Neuronal stem cell (in vitro differentiated cells): Measurements from ENCODE around the gene VWA8.

ENCODE experiments used
- DNase-seq: peaks from one replicate; pipeline ENCODE4 v3.0.0-alpha.2; 2013; ENCODE audit warnings: low spot score
- H2AFZ ChIP-seq: one replicate; pipeline ENCODE4 v1.6.1; 2013; ENCODE audit warnings: mild to moderate bottlenecking, low read length, inconsistent platforms
- H2AK5ac ChIP-seq: 2 replicates; pipeline ENCODE4 v1.6.1; 2013; ENCODE audit warnings: low read depth, mild to moderate bottlenecking, inconsistent platforms, low read length, moderate library complexity, mixed read lengths
- H2BK120ac ChIP-seq: 2 replicates; pipeline ENCODE4 v1.6.1; 2013; ENCODE audit warnings: low read depth, mild to moderate bottlenecking, inconsistent platforms, low read length, moderate library complexity, mixed read lengths
- H2BK12ac ChIP-seq: one replicate; pipeline ENCODE4 v1.6.1; 2013; ENCODE audit warnings: low read length, inconsistent platforms
- H2BK15ac ChIP-seq: 2 replicates; pipeline ENCODE4 v1.6.1; 2013; ENCODE audit warnings: mild to moderate bottlenecking, low read length, inconsistent platforms, mixed read lengths
- H2BK5ac ChIP-seq: one replicate; pipeline ENCODE4 v1.6.1; 2013; ENCODE audit warnings: inconsistent platforms, mild to moderate bottlenecking, low read length, moderate library complexity
- H3K14ac ChIP-seq: one replicate; pipeline ENCODE4 v1.6.1; 2013; ENCODE audit warnings: low read length, inconsistent platforms
- H3K18ac ChIP-seq: 2 replicates; pipeline ENCODE4 v1.6.1; 2013; ENCODE audit warnings: low read length, inconsistent platforms
- H3K23ac ChIP-seq: 2 replicates; pipeline ENCODE4 v1.6.1; 2013; ENCODE audit warnings: low read depth, mild to moderate bottlenecking, mixed read lengths, low read length, inconsistent platforms; ENCODE audit not compliant: poor library complexity
- H3K27ac ChIP-seq: replicated peaks from 3 replicates; pipeline ENCODE4 v1.5.1; 2013; ENCODE audit warnings: low read length, inconsistent platforms
- H3K27me3 ChIP-seq, 3 experiments: 2 replicates each; pipeline ENCODE4 v1.6.1; 2013; ENCODE audit warnings: low read length in 3 of 3, mild to moderate bottlenecking in 2 of 3, inconsistent platforms in 1 of 3, low read depth in 1 of 3, mixed read lengths in 1 of 3, moderate library complexity in 1 of 3; ENCODE audit not compliant: control insufficient read depth in 3 of 3, insufficient read depth in 3 of 3
- H3K36me3 ChIP-seq, 2 donors: replicated peaks in 1 of 2; 2 replicates each; pipeline ENCODE4 v1.6.1; 2013; ENCODE audit warnings: low read length in 2 of 2; ENCODE audit not compliant: control insufficient read depth in 2 of 2, insufficient read depth in 2 of 2
- H3K4ac ChIP-seq: 2 replicates; pipeline ENCODE4 v1.6.1; 2013; ENCODE audit warnings: inconsistent platforms, mild to moderate bottlenecking, low read length, moderate library complexity
- H3K4me1 ChIP-seq, 2 donors: 1 replicate in 1 of 2; 2 replicates in 1 of 2; pipeline ENCODE4 v1.6.1; 2013; ENCODE audit warnings: low read length in 2 of 2, low read depth in 1 of 2; ENCODE audit not compliant: control insufficient read depth in 2 of 2, insufficient read depth in 1 of 2
- H3K4me2 ChIP-seq: one replicate; pipeline ENCODE4 v1.6.1; 2013; ENCODE audit warnings: mild to moderate bottlenecking, low read length, inconsistent platforms; ENCODE audit not compliant: insufficient read depth, poor library complexity, severe bottlenecking
- H3K4me3 ChIP-seq, 2 donors: 2 replicates each; pipeline ENCODE4 v1.5.1; 2013; ENCODE audit warnings: low read length in 2 of 2, mild to moderate bottlenecking in 2 of 2, inconsistent platforms in 1 of 2, moderate library complexity in 1 of 2
- H3K79me1 ChIP-seq: one replicate; pipeline ENCODE4 v1.6.1; 2013; ENCODE audit warnings: low read depth, mild to moderate bottlenecking, inconsistent platforms, low read length, moderate library complexity
- H3K9ac ChIP-seq: one replicate; pipeline ENCODE4 v1.6.1; 2013; ENCODE audit warnings: mild to moderate bottlenecking, low read depth, low read length, inconsistent platforms; ENCODE audit not compliant: poor library complexity
- H3K9me3 ChIP-seq, 2 donors: replicated peaks in 1 of 2; 2 replicates each; pipeline versions ENCODE3 to v1.6.1; 2013; ENCODE audit warnings: low read length in 2 of 2, mild to moderate bottlenecking in 2 of 2, inconsistent platforms in 1 of 2, low read depth in 1 of 2, mixed read lengths in 1 of 2, moderate library complexity in 1 of 2; ENCODE audit not compliant: control insufficient read depth in 2 of 2, insufficient read depth in 1 of 2
- H4K8ac ChIP-seq: one replicate; pipeline ENCODE4 v1.6.1; 2013; ENCODE audit warnings: low read depth, mild to moderate bottlenecking, inconsistent platforms, low read length, moderate library complexity
- H4K91ac ChIP-seq: one replicate; pipeline ENCODE4 v1.6.1; 2013; ENCODE audit warnings: low read length, low read depth, mild to moderate bottlenecking, inconsistent platforms; ENCODE audit not compliant: poor library complexity
- WGBS, 2 donors: extraction: QIAGEN DNeasy Blood & Tissue Kit; methylation state at CpG; one replicate each; pipeline ENCODE4 v1.1.7; 2013; ENCODE audit warnings: missing lambda C conversion rate in 2 of 2, mixed read lengths in 1 of 2; ENCODE audit not compliant: insufficient read length in 2 of 2, insufficient replicate concordance in 1 of 2; ENCODE audit errors: extremely low coverage in 2 of 2; 5-methylcytosine and 5-hydroxymethylcytosine counted together

Gene VWA8

DNA sequence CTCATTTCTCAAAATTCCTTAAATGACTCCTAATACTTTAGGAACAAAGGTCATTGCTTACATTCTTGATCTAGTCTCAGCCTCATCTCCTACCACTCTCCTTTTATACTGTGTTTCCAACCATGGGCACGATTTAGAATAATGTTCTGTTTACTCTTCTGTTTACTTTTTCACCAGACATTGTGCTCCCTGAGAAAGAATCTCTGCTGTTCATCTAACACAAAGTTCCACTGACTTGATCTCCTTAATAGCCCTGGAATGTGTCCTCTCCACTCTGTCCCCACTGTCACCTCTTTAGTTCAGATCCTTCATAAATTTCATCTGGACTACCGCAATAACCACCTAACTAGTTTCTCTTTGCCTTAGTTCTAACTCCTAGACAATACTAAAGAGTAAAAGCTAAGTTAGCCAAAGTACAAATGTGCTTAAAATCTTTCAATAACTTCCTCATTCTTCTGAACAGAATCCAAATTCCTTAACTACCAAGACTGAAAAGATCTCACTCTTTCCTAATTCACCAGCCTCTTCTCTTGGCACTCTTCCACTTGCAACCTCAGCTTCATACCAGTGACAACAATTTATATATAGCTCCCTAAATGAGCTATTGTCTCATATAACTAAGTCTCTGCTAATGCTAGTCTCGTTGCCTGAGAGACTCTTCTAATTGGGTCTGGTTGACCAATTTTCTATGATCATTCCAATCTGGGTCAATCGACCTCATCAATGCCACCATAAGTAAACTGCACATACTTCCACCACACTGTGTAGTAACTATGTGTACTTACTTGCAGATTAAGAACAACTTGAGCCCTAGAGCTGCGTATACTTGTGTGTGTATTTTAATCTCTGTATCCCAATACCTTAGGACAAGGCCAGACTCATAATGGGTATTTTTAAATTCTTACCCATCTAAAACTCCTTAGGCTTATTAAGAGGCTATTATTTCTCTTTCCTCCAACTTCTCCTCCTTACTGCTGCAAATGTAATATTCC, 179.9 kb downstream of the VWA8 start:
- Histone ChIP-seq H2BK5ac (no peak overlapping the region), H3K27me3 (no peaks in the 10 kb centered on the region), H2BK12ac (no peak overlapping the region), H3K27ac (no peak overlapping the region), H2AK5ac (no peak overlapping the region), H3K18ac (no peak overlapping the region), H3K23ac (no peak overlapping the region), H3K9ac (no peak overlapping the region), H3K4ac (no peak overlapping the region), H3K4me1 (peaks cover 6 to 8% of the 10 kb centered on the region in 2 donors), H3K4me3 (no peak overlapping the region), H4K8ac (no peak overlapping the region), H3K79me1 (no peaks in the 10 kb centered on the region), H2BK120ac (no peak overlapping the region), H3K14ac (no peak overlapping the region), H3K4me2 (no peak overlapping the region), H4K91ac (no peak overlapping the region), H3K36me3 (no peaks in the 10 kb centered on the region), H3K9me3 (no peaks in the 10 kb centered on the region), H2BK15ac (no peak overlapping the region), H2AFZ (no peak overlapping the region)
- whole genome bisulfite sequencing, 2 donors: no CpG with 5 or more reads among the region's 5 CpGs
- DNase-seq: no peak

GRCh38 chr13:41775251-41775650, 185.7 kb downstream of the VWA8 start:
- no peak overlapping the region for H2AFZ ChIP-seq
- no peak overlapping the region for H2BK15ac ChIP-seq
- no peak overlapping the region for H3K14ac ChIP-seq
- no peak overlapping the region for H2AK5ac ChIP-seq
- no CpG with 5 or more reads among the region's 2 CpGs for WGBS, 2 donors
- H3K4me2 ChIP-seq: no peak overlapping the region
- H3K18ac ChIP-seq: no peak overlapping the region
- no peaks in the 10 kb centered on the region for H3K27me3 ChIP-seq
- H3K79me1 ChIP-seq: no peaks in the 10 kb centered on the region
- H4K8ac ChIP-seq: no peak overlapping the region
- H3K36me3 ChIP-seq: no peaks in the 10 kb centered on the region
- H2BK12ac ChIP-seq: no peak overlapping the region
- H3K4ac ChIP-seq: no peak overlapping the region
- no peak overlapping the region for H3K4me3 ChIP-seq
- no peak overlapping the region for H3K9ac ChIP-seq
- H3K23ac ChIP-seq: no peak overlapping the region
- H3K9me3 ChIP-seq: no peaks in the 10 kb centered on the region
- H3K27ac ChIP-seq: no peak overlapping the region
- peaks cover 0 to 3% of the 10 kb centered on the region in 2 donors for H3K4me1 ChIP-seq
- no peak for DNase-seq
- no peak overlapping the region for H4K91ac ChIP-seq
- H2BK5ac ChIP-seq: no peak overlapping the region
- no peak overlapping the region for H2BK120ac ChIP-seq

DNA sequence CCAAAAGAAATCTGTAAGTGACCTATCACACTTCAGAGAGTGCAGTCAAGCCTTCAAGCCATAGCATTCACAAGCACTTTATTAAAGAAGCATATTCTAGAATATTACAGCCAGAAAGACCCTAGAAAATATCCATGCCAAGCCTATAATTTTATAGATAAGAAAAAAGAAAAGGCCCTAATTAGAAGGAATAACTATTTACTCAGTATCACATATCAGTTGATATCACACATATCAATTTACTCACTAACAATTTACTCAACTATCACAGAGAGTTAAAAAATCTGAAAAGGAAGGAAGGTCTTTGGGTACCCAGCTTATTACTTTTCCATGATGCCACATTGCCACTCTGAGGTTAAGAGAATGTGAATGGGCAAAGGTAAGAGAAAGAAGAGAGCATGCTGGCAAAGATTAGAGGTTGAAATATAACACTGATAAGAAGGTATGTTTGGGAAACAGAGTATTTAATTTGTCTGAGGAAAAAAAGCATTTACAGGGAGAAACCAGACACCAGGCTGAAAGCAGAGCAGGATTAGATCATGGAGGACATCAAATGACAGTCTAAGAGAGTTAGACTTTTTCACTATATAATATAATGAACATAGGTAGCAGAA, 186.2 kb downstream of the VWA8 start:
- Histone ChIP-seq H3K18ac (no peak overlapping the region), H2BK15ac (no peak overlapping the region), H3K27me3 (no peaks in the 10 kb centered on the region)

GRCh38 chr13:41767801-41768200, 193.1 kb downstream of the VWA8 start:
- Histone ChIP-seq H3K23ac (no peak overlapping the region), H2BK120ac (no peak overlapping the region), H4K91ac (no peak overlapping the region), H2AFZ (no peak overlapping the region), H3K9me3 (no peaks in the 10 kb centered on the region), H3K36me3 (no peaks in the 10 kb centered on the region), H2BK5ac (no peak overlapping the region), H4K8ac (no peak overlapping the region), H3K27ac (no peak overlapping the region), H3K4me1 (no peaks in the 10 kb centered on the region), H3K79me1 (no peaks in the 10 kb centered on the region), H3K9ac (no peak overlapping the region), H3K18ac (no peak overlapping the region), H3K4me2 (no peak overlapping the region), H3K27me3 (no peaks in the 10 kb centered on the region), H3K4ac (no peak overlapping the region), H3K14ac (no peak overlapping the region), H2BK12ac (no peak overlapping the region), H3K4me3 (no peak overlapping the region), H2BK15ac (no peak overlapping the region), H2AK5ac (no peak overlapping the region)
- no peak for DNase-seq
- no CpG with 5 or more reads among the region's 1 CpG for WGBS, 2 donors

More for the DNA sequence above, 186.2 kb downstream of the VWA8 start:
- Histone ChIP-seq H2AK5ac (no peak overlapping the region), H4K91ac (no peak overlapping the region), H3K4me1 (peaks cover 0 to 3% of the 10 kb centered on the region in 2 donors), H3K4me2 (no peak overlapping the region), H3K4me3 (no peak overlapping the region), H3K9me3 (no peaks in the 10 kb centered on the region), H3K14ac (no peak overlapping the region), H3K79me1 (no peaks in the 10 kb centered on the region), H3K23ac (no peak overlapping the region), H3K4ac (no peak overlapping the region), H3K27ac (no peak overlapping the region), H3K36me3 (no peaks in the 10 kb centered on the region), H2BK120ac (no peak overlapping the region), H2BK5ac (no peak overlapping the region), H2AFZ (no peak overlapping the region), H2BK12ac (no peak overlapping the region), H4K8ac (no peak overlapping the region), H3K9ac (no peak overlapping the region)
- DNase-seq: no peak
